NCI-H2196 (cell line): ENCODE data around the gene RMDN3.

Experiments used
- DNase-seq: peaks from one replicate; lab custom pipeline; 2025; ENCODE audit not compliant: unreplicated experiment; lab: John Stamatoyannopoulos, UW

RMDN3 gene

GRCh38 chr15:40695469-40695890 lies 59.6 kb downstream of the RMDN3 start:
- DNase-seq = no peak

- peak; percentile 76 for DNase-seq
Measured at GRCh38 chr15:40694688-40695468, 60.2 kb downstream of the RMDN3 start, which contains the start of gene RAD51. Gene RAD51, plus strand, starts transcription at chr15:40695174. Its CDS starts 3,585 bp downstream, at chr15:40698759.

GRCh38 chr15:40693904-40694687 lies 61.0 kb downstream of the RMDN3 start:
- no peak for DNase-seq

- no peak for DNase-seq
Measured at GRCh38 chr15:40691737-40692136, 63.3 kb downstream of the RMDN3 start.

GRCh38 chr15:40688932-40689799 lies 65.9 kb downstream of the RMDN3 start:
- DNase-seq = no peak
